Thoracic aorta (tissue), 2 donors: Measurements from ENCODE around the gene RPA3. TPM values are rescaled to one million over a fixed set of nuclear protein-coding genes. Genes with fewer than 3 reads are reported as not detected.

ENCODE experiments used
- ATAC-seq: fragments of 150-250 bp; one replicate; pipeline ENCODE4 v1.8.0; 2017; ENCODE audit warnings: low read depth; ENCODE audit not compliant: insufficient number of reproducible peaks, low FRiP score
- DNase-seq: peaks from one replicate; pipeline ENCODE4 v3.0.0-alpha.2; 2020; ENCODE audit warnings: low spot score
- H3K27ac ChIP-seq, 2 donors: fragments of 200-600 bp; sonication (generic); 1 replicate in 1 of 2; 2 replicates in 1 of 2; pipeline ENCODE4 v1.5.1; 2016; ENCODE audit warnings: mild to moderate bottlenecking in 2 of 2, moderate library complexity in 2 of 2
- H3K27me3 ChIP-seq: fragments of 200-600 bp; sonication (generic); replicated peaks from 2 replicates; pipeline ENCODE4 v1.6.0; 2016; ENCODE audit warnings: mild to moderate bottlenecking; ENCODE audit not compliant: insufficient read depth
- H3K36me3 ChIP-seq: fragments of 200-600 bp; sonication (generic); one replicate; pipeline ENCODE4 v1.5.1; 2016
- H3K4me1 ChIP-seq, 2 donors: fragments of 200-600 bp; sonication (generic); 1 replicate in 1 of 2; 2 replicates in 1 of 2; pipeline versions ENCODE4 v1.5.1 to v1.6.0; 2016; ENCODE audit warnings: low read depth in 2 of 2, mild to moderate bottlenecking in 1 of 2; ENCODE audit not compliant: control insufficient read depth in 1 of 2
- H3K4me3 ChIP-seq: fragments of 200-600 bp; sonication (generic); 2 replicates; pipeline ENCODE4 v1.5.1; 2016; ENCODE audit warnings: mild to moderate bottlenecking
- H3K9me3 ChIP-seq: fragments of 200-600 bp; sonication (generic); 2 replicates; pipeline ENCODE4 v1.5.1; 2016
- CTCF ChIP-seq: fragments of 200-600 bp; sonication (generic); IDR thresholded peaks from one replicate; pipeline ENCODE4 v1.5.1; 2019; ENCODE audit warnings: antibody characterized with exemption
- total RNA-seq, 2 donors: library from RNA; depleted of rRNA; stranded (reverse); fragments of >200 nt; gene quantifications; one replicate each; pipeline versions ENCODE4 v1.1.0 to v1.2.3, GENCODE V29; 2016

The RPA3 gene
- total RNA-seq, 2 donors from 2014 or later: 2.7 to 13.7 TPM

DNA sequence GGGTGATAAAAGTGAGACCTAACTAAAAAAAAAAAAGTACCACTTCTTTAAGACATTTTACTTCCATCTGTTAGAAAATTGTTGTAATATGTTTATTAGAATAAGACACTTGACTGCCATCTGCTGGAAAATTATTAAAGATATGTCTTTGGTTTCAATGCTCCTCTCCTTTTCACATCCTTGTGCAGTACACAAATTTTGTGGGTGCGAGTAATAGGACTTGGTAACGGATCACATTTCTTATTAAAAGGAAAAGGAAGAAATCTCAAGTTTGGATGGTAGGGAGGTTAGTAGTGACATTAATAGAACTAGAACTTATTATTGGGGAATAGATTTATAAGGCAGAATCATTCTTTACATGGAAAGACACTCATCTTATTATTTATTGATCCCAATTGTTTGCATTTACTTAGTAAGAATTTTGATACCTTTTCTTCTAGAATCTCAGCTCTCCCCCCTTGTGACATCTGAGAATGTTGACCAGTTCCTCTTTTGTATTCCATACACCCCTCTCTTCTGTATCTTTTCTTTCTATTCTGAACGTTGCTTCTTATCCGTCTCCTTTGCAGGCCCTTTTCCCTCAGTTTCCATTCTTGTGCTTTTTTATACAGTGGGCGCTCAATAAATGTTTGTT lies 43.0 kb upstream of the RPA3 start:
- peak; percentile 25 for TF ChIP-seq CTCF
- no peaks in the 10 kb centered on the region for H3K36me3 ChIP-seq
- H3K27ac ChIP-seq: peak overlapping the region in 1 of 2 donors; percentile 44
- H3K9me3 ChIP-seq: no peaks in the 10 kb centered on the region
- H3K4me3 ChIP-seq: peak overlapping the region; percentile 73
- ATAC-seq (no peak), DNase-seq (no peak)
- H3K27me3 ChIP-seq: no peaks in the 10 kb centered on the region
- peaks cover 0 to 11% of the 10 kb centered on the region in 2 donors for H3K4me1 ChIP-seq

DNA sequence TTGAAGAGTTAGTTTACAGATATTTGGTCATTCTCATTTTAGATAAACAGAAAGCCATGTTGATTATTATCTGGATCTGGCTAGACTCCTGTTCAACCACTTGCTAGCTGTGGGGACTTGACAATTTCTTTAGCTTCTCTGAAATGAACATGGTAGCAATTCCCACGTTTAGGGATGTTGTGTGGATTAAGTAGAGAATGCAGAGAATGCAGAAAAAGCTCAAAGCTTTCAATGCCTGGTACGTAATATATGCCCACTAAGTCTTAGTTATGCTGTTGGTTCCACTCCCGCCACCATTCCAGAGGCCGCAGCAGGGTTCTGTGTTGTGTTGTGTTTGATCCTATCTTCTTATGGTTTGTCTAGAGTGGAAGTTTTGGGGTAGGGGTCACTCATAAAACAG lies 39.2 kb upstream of the RPA3 start:
- no peak overlapping the region for H3K27ac ChIP-seq
- no peak for TF ChIP-seq CTCF
- no peaks in the 10 kb centered on the region for H3K27me3 ChIP-seq
- ATAC-seq (no peak), DNase-seq (no peak)
- H3K4me1 ChIP-seq: peaks cover 0 to 8% of the 10 kb centered on the region in 2 donors
- H3K36me3 ChIP-seq: no peaks in the 10 kb centered on the region
- H3K4me3 ChIP-seq: no peak overlapping the region
- no peaks in the 10 kb centered on the region for H3K9me3 ChIP-seq

DNA sequence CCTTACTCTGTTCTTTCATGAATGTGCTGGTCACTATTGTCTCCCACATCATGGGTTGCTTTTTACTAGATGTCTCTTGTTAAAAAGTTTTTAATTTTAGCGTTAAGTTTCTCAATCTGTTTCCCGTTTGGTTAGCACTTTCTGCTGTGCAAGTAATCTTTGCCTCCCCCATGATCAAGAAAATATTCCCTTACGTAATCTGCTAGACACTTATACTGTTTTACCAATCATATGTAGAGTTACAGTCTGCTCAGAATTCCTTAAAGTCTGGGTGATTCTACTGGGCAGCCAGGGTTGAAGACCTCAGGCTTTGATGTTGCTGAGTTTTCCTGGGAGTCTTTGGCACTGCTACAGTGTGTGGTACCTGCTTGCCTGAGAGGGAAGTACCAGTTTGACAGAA lies 38.2 kb upstream of the RPA3 start:
- no peak for TF ChIP-seq CTCF
- no peaks in the 10 kb centered on the region for H3K9me3 ChIP-seq
- H3K27me3 ChIP-seq: no peaks in the 10 kb centered on the region
- no peak for DNase-seq
- H3K4me1 ChIP-seq: peaks cover 0 to 3% of the 10 kb centered on the region in 2 donors
- no peak for ATAC-seq
- no peak overlapping the region for H3K4me3 ChIP-seq
- H3K36me3 ChIP-seq: no peaks in the 10 kb centered on the region
- no peak overlapping the region for H3K27ac ChIP-seq

GRCh38 chr7:7751243-7752092 lies 33.1 kb upstream of the RPA3 start:
- H3K27ac ChIP-seq: no peak overlapping the region
- H3K9me3 ChIP-seq: no peaks in the 10 kb centered on the region
- H3K4me1 ChIP-seq: no peaks in the 10 kb centered on the region
- no peak for DNase-seq
- no peak overlapping the region for H3K4me3 ChIP-seq
- H3K36me3 ChIP-seq: no peaks in the 10 kb centered on the region
- TF ChIP-seq CTCF: no peak
- no peak for ATAC-seq
- no peaks in the 10 kb centered on the region for H3K27me3 ChIP-seq

GRCh38 chr7:7750571-7751242 lies 32.3 kb upstream of the RPA3 start:
- DNase-seq (no peak), ATAC-seq (no peak)
- H3K4me1 ChIP-seq: no peaks in the 10 kb centered on the region
- H3K27ac ChIP-seq: no peak overlapping the region
- H3K9me3 ChIP-seq: no peaks in the 10 kb centered on the region
- H3K27me3 ChIP-seq: no peaks in the 10 kb centered on the region
- TF ChIP-seq CTCF: no peak
- no peaks in the 10 kb centered on the region for H3K36me3 ChIP-seq
- H3K4me3 ChIP-seq: no peak overlapping the region
